ENCODE measurements around the gene DYNC1H1.

DYNC1H1 gene

DNA sequence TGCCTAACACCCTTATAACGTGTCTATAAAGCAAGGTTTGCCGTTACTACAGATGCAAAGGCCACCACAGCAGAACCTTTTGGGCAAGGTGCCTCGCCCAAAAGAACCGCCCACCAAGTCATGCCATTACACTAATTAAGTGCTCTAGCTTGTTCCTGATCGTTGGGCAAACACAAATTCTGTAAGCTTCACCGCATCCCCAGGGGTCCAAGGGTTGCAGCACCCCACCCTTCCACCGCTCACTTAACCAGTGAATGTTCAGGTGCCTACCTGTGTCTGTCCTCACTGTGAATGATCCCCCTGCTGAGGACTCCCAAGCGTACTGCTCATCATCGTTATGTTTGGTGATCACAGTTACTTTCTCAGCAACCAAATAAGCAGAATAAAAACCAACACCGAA lies 121.1 kb downstream of the DYNC1H1 start:
- in situ Hi-C loops (cut with MboI; ENCODE audit: low sequenced_read_pairs) = no loop called here

DNA sequence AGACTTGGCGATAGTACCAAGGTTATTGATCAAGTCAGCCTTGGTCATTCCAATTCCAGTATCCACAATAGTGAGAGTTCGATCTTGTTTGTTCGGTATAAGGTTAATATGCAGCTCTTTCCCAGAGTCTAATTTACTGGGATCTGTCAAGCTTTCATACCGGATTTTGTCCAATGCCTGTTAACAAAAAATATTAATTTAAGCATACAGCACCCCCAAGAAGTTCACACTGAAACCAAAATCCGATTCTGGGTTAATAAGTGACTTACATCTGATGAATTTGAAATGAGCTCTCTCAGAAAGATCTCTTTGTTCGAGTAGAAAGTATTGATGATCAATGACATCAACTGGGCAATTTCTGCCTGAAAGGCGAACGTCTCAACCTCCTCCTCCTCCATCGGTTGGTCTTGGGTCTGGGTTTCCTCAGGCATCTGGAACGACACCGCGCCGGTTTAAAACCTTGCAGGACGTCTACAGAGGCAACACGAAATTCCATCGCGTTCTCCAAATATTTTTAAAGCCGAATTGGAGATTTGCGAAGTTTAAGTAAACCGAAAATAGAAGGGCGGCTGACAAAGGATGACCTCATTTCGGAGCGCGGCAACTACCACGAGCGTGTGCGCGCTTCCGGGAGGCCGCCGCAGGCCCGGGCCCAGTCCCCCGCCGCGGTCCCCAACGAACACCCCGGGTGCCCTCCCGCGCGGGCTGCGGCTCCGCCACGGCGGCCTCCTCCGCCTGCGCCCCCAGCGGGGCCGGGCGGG lies 121.8 kb downstream of the DYNC1H1 start:
- in situ Hi-C loops (cut with MboI; ENCODE audit: low sequenced_read_pairs) = no loop called here

DNA sequence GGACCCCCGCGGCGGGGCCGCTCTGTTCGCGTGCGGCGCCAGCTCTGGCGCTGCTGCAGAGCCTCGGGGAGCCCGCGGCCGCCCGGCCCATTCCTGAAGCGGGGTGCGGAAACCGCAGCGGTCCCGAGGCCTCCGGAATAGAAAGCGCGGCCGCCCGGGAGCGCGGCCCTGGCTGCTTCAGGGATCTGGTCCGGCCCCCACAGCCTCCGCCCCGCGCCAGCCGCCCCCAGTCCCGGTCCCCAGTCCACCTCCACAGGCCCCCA lies 122.3 kb downstream of the DYNC1H1 start:
- in situ Hi-C loops (cut with MboI; ENCODE audit: low sequenced_read_pairs) = no loop called here

DNA sequence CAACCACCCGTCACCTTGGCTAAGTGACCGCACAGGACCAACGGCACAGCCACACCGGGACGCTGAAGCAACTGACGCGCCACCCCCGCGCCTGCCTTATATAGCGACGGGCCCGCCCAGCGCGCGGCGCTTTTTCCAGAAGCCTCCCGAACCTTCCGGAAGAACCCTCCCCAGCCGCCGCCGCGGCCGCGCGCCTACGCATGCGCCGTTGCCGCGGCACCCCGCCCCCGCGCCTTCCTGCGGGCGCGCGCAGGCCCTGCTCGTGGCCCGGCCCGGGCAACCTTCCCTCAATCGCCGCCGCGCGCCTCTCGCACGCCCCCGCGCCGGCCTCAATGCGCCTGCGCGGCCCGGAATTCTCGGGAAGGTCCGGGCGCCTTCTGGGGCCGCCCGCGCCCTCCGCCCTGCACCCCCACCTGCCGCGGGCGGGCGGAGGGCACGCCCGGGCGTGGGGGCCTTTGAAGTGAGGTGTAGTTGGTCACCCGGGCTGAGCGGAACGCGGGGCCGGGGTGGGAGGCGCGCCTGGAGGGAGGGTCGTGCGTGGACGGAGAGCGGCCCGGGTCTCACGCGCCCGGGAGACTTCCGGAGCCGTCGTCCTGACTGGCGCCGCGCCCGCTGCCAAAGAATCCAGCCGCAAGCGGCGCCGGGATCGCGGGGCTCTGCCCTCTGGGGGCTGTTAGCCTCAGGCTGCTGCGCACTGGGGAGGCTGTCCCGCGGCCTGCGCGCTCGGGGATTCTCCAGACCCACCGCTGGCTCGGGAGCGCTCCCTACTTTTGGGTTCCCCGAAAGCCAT lies 122.8 kb downstream of the DYNC1H1 start, which contains the start of gene HSP90AA1:
Gene HSP90AA1, minus strand, starts transcription at position 73 of the 790 bp plus-strand sequence. CDS start 666 bp downstream, outside the sequence.
- in situ Hi-C loops (cut with MboI; ENCODE audit: low sequenced_read_pairs) = no loop called here

DNA sequence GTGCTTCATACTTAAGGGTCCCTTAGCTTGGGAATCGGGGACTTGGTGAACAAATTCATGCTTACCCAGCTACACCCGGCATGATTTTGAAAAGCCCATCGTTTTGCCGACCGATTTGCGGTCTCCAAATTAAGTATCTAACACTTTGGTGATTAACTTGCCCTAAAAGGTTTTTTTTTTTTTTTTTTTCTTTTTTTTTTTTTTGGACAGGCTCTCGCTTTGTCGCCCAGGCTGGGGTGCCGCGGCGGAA lies 123.3 kb downstream of the DYNC1H1 start:
- in situ Hi-C loops (cut with MboI; ENCODE audit: low sequenced_read_pairs) = no loop called here

DNA sequence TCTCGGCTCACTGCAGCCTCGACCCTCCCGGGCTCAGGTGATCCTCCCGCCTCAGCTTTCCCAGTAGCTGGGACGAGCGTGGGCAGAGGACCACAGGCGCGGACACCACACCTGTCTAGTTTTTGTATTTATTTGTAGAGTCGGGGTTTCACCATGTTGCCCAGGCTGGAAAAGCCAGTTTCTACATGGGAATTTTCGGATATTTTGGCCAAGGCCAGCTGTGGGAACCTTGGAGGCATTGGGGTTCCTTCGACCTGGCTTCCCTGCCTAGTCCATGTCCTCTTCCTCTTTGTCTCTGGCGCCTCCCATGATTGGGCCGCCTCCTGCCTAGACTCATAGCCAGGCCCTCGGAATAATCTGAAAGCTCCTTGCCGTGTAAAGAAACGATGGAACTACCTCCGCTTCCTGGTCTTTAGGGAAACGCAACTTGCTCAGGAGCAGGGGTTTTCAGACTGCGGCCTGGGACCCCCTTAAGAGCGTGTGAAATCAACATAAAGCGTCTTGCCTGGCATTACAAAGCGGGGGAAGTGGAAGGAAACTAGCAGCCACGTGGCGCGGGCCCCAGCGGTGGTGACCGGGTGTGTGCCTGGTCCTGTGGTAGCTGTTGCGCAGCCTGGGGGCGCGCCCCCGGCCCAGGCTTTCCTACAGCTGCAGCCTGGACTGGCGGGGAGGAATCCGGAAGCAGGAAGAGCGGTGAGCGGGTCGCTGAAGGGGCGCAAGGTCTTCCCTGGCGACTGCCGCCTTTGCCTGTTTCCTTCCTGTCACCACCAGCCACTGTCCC lies 123.8 kb downstream of the DYNC1H1 start:
- in situ Hi-C loops (cut with MboI; ENCODE audit: low sequenced_read_pairs) = no loop called here

DNA sequence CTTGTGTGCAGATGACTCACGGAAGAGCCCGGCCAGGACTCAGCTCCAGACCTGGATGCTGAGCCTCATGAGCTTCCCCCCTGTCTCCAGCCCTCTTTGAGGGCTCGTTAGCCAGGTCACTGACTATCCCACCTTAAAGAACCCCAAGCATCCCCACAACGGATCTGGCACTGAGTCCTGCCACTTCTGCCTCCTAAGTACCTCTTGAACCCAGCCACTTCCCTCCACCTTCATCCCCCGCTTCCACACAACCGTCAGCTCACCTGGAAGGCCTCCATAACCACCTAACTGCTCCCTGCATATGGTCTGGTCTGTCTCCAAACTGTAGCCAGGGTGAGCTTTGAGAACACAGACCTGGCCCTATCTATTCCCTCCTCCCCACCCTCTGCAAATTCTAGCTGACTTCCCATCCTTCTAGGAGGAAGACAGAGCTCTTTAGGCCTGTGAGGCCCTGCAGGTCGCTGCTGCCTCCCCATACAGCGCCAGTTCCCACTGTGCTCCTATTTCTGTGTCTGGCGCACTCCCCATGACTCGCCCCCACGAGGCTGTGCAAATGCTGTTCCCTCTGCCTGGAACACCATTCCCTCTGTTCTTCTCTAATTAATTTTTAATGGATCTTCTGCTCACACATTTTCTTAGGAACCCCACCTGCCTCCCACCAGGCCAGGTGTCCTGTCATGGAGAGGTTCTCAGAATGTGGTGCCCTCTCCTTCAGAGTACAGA lies 125.4 kb downstream of the DYNC1H1 start:
- in situ Hi-C loops (cut with MboI; ENCODE audit: low sequenced_read_pairs) = no loop called here

DNA sequence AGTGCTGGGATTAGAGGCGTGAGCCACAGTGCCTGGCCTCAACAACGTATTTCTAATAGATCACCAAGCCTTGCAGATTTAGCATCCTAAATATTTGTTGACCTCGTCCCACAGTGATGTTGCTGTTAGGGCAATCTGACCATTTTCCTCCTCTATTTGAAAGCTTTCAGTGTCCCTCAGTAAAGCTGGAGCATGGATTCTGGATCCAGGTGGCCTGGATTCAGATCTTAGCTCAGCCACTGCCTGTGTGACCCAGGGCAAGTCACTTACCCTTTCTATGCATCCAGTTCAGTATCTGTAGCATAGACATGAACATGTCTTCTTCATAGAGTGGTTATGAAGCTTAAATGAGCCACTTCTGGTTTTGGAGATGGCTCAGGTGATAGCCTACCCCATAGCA lies 126.3 kb downstream of the DYNC1H1 start:
- in situ Hi-C loops (cut with MboI; ENCODE audit: low sequenced_read_pairs) = no loop called here

DNA sequence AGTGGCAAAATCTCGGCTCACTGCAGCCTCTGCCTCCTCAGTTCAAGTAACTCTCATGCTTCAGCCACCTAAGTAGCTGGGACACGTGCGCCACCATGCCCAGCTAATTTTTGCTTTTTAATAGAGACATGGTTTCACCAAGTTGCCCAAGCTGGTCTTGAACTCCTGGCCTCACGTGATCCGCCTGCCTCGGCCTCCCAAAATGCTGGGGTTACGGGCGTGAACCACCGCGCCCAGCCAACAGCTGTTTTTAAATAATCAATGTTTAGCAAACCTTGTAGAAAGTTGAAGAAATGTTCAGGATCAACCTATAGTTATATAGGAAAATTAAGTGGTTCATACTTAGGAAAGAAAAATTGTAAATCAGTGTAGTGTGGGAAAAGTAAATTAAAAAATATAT lies 128.4 kb downstream of the DYNC1H1 start:
- in situ Hi-C loops (cut with MboI; ENCODE audit: low sequenced_read_pairs) = no loop called here

DNA sequence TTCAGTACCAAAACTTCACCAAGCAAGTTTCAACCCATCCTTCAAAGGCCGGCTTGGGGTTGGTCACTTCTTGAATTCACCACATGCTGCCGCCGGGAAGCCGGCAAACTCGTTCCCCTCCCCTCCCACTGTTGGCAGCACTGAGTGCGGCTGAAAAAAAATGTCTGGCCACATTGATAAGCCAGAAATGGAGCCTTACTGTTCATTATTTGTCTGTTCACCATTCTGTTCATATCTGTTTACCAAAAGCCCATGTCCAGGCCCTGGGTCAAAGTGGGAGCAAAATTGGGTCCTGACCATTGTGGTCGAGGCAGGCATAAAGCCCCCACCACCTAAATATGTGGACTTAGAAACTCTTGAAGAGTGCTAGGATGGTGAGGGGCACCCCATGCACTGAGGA lies 129.7 kb downstream of the DYNC1H1 start:
- in situ Hi-C loops (cut with MboI; ENCODE audit: low sequenced_read_pairs) = no loop called here

DNA sequence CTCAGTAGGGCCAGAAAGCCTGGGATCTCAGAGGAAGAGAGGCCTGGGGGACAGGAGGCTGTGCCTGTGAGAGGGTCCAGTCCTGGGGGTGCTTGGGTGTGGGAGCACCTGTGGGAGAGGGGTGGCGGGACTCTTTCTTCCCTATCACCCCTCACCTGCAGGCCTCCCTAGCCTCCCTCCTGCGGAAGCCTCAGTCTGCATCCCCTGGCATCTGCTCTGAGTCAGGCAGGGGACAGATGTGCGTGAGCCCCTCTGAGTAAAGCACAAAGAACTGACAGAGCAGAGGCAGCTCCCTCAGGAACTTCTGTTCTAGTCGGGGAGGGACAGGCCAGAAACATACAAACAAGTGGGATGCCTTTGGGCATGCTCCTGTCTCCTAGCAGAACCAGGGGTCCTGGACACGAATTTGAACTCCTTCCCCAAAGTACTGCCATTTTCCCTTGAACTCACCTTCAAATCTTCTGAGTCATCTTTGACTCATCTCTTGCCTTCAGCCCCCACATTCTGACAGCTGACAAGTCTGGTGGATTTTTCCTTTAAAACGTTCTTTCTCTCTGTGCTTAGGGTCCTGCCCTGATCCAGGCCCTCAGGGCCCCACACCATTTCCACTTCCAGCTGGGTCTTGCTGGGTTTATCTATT lies 131.0 kb downstream of the DYNC1H1 start:
- in situ Hi-C loops (cut with MboI; ENCODE audit: low sequenced_read_pairs) = no loop called here

DNA sequence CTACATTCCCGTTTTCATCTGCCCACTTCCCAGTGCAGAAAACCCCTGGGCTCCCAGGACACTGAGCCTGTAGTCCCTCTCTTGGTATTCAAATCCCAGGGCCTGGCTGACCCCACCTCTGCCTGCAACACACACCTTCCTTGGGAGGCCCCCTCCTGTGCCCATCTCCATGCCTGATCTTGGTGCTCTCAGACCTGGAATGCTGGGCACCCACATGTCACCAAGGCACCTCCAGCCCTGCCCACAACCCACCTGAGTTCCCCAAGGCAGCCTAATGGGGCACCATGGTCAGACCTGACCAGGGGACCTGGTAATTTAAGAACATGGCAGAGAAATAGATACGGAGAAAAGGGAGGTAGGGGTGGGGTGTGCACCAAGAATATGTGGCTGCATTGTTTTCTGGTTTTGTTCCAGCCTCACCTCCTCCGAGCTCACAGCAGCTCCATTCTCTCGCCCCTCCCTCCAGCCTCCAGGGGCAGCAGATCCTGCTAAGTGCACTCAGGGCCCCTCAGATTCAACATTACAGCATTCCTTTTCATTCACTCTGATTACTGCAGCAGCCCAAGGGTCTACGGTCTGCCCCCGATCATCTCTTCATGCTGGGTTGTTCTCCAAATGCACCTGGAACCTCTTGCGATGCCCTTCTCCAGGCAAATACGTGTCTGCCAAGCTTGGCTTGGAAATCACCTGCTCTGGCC lies 131.6 kb downstream of the DYNC1H1 start:
- in situ Hi-C loops (cut with MboI; ENCODE audit: low sequenced_read_pairs) = no loop called here

DNA sequence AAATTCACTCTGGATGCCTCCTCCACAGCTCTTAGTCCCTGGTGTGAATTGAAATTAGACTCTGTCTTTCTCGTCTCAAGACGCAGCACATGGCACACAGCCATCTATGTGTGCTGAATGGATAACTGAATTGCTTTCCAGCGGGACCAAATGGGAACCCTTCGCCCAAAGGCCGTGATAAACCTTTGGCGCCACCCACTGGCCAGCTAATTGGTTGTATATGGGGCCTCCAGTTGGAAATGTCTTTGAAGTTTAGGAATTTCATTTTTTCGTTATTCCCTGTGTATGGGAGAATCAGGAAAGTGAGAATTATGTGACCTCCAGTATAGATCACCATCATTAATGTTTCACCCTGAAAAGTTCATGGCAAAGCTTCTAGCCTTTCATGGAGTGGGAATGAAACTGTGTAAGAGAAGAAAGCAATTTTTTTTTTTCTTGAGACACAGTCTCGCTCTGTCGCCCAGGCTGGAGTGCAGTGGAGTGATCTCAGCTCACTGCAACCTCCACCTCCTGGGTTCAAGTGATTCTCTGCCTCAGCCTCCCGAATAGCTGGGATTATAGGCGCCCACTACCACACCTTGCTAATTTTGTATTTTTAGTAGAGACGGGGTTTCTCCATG lies 132.3 kb downstream of the DYNC1H1 start:
- in situ Hi-C loops (cut with MboI; ENCODE audit: low sequenced_read_pairs) = no loop called here

DNA sequence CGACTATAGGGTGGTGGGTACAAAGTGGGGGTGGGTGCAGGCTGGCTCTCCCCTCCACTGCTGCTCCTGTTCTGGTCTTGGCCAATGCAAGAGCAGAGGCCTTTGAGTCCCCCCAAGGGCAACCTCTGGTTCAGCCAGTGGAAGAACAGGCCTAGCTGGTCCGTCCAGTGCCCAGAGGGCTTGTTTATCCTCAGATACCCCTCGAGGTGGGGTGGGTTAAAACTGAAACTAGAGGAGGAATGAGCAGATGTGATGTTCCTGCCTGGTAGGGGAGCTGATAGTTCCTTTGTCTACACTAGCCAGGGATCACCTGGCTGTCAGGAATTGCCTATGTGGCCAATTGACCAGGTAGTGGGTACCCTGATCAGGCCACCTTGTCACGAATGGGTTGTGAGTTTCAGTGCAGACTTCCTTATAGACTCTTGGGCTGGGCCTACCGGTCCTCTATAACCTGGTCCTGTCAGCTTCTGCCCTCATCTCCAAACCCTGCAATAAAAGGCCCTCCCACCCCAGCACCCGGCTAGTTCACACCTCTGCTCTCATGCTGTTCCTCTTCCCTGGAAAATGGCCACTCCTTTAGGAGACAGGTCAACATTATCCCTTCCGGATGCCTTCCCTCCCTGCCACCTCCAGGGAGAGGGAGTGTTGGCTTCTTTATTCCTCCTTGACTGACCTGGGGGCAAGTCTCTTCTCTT lies 133.2 kb downstream of the DYNC1H1 start:
- in situ Hi-C loops (cut with MboI; ENCODE audit: low sequenced_read_pairs) = no loop called here

DNA sequence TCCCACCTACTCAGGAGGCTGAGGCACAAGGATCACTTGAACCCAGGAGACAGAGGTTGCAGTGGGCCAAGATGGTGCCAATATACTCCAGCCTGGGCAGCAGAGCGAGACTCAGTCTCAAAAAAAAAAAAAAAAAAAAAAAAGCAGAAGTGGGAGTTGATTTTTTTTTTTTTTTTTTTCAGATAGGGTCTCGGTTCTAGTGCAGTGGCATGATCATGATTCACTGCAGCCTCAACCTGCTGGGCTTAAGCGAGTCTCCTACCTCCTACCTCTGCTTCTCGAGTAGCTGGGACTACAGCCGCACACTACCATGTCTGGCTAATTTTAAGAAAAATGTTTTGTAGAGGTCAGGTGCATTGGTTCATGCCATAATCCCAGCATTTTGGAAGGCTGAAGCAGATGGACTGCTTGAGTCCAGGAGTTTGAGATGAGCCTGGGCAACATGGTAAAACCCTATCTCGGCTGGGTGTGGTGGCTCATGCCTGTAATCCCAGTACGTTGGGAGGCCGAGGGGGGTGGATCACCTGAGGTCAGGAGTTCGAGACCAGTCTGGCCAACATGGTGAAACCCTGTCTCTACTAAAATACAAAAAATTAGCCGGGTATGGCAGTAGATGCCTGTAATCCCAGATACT lies 138.8 kb downstream of the DYNC1H1 start:
- in situ Hi-C loops (cut with MboI; ENCODE audit: low sequenced_read_pairs) = no loop called here

DNA sequence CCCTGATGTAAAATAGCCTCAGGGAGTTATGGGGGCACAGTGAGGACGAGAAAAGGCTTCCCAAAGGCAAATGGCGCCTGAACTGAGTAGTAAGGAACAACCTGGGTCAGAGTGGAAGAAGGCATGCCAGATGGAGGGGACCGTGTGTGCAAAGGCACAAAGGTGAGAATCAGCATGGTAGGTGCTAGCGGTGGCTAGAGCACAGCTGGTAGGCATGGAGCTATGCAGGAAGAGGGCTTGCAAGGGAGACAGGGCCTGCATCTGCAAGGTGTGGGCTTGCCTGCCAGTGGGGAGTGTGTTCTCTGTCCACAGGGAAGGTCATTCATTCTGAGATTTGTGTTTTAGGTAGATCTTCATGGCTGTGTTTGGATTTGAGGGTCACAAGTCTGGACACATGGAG lies 141.0 kb downstream of the DYNC1H1 start:
- in situ Hi-C loops (cut with MboI; ENCODE audit: low sequenced_read_pairs) = no loop called here

All from HL-60/S4 treated with retinoic acid at 250 ng/mL for 4 days and 3 days (cell line).